ENCODE data around the gene CHN2.

CHN2 gene

DNA sequence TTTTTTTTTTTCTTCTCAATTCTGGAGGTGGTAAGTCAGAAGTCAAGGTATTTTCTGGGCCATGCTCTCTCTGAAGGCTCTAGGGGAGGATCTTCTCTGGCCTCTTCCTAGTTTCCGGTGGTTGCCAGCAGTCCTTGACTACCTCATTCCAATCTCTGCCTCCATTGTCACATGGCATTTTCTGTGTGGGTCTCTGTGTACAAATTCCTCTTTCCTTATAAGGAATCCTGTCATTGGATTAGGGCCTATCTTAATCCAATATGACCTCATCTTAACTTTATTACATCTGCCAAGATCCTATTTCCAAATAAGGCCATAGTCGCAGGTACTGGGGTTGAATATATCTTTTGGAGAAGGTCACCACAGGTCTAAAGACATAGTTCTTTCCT lies 239.8 kb downstream of the CHN2 start:
- no peak for DNase-seq (ENCODE audit: low read depth)

DNA sequence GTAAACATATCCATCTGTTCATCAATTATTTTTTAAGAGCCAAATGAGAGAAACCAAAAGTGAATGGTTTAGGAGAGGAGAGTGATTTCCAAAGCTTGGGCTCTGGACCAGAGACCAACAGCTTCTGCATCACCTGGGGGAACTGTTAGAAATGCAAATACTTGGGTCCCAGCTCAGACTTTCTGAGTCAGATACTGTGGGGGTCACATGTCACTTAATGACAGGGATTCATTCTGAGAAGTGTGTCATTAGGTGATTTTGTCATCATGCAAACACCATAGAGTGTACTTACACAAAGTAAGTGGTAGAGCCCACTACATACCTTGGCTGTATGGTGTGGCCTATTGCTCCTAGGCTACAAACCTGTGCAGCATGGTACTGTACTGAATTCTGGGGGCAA lies 240.6 kb downstream of the CHN2 start:
- DNase-seq (ENCODE audit: low read depth): no peak

DNA sequence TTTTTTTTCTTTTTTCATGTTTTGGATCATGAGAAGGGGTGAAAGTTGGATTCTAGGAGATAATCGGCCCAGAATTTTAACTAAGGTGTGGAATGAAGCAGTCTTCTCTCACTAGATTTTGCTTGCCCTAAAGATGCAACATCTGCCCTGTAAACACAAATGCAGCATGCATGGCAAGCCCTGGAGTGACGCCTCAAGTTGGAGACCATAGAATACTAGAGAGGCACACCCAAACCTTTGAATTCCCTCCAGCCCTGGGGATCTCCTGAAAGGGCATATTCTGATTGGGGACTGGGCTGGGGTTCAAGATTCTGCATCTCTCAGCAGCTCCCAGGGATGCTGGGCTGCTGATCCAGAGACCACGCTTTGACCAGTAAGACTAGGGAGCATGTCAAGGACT lies 241.3 kb downstream of the CHN2 start:
- DNase-seq (ENCODE audit: low read depth): no peak

DNA sequence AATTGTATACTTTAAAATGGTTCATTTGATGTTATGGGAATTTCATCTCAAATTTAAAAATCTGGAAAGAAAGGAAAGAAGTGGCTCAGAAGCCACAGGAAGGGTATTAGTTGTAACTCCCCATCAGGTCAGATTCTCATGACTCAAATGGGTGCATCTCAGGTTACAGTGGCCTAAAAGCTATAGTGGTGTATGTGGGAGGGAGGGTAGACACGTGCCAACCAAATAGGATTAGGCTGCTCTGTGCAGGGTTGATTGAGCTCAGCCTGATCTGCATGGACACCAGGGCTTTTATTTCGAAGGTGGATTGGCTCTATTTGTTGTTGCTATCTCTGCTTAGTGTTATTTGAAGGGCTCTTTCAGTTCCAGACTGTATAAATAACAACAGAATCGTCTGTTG lies 247.6 kb downstream of the CHN2 start:
- no peak for DNase-seq (ENCODE audit: low read depth)

DNA sequence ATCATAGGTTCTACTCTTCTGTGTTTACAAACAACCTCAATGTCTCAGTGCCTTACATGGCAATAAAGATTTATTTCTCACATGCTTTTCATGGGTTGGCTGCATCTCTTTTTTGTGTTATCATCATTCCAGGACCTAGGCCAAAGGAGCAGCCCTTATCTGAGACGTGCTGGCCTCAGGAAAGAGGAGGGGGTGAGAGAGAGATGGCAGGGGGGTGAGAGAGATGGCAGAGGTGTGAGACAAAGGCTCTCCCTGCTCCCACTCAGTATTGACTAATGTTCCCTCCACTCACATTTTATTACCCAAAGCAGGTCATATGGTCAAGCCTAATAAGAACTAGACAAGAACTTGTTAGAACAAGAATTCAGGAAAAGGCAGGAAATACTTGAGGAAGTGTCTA lies 249.0 kb downstream of the CHN2 start:
- DNase-seq (ENCODE audit: low read depth): no peak

GRCh38 chr7:29444267-29444666 lies 249.7 kb downstream of the CHN2 start:
- no peak for DNase-seq (ENCODE audit: low read depth)

DNA sequence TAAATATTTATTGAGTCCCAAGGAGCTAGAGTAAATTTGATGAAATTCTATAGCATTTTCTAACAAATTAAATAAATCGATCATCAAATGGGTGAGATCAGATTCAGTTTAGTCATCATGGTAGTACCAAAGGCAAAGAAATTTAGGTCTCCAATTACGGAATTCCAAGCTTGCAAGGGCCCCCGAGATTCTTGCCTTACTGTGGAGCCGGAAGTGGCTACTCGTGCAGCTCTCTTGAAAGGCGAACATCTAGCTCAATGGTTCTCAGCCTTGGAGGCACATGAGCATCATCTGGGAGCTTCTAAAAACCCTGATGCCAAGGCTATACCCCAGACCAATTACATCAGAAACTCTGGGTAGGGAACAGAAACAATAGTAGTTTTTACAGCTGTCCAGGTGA lies 251.2 kb downstream of the CHN2 start:
- no peak for DNase-seq (ENCODE audit: low read depth)

GRCh38 chr7:29447828-29448227 lies 253.3 kb downstream of the CHN2 start:
- no peak for DNase-seq (ENCODE audit: low read depth)

- DNase-seq (ENCODE audit: low read depth): no peak
Observed at GRCh38 chr7:29449569-29450260, 255.1 kb downstream of the CHN2 start.

GRCh38 chr7:29453021-29453420 lies 258.4 kb downstream of the CHN2 start:
- no peak for DNase-seq (ENCODE audit: low read depth)

- DNase-seq (ENCODE audit: low read depth): no peak
Observed at GRCh38 chr7:29454464-29454863, 259.9 kb downstream of the CHN2 start.

GRCh38 chr7:29454899-29455451 lies 260.4 kb downstream of the CHN2 start:
- no peak for DNase-seq (ENCODE audit: low read depth)

DNA sequence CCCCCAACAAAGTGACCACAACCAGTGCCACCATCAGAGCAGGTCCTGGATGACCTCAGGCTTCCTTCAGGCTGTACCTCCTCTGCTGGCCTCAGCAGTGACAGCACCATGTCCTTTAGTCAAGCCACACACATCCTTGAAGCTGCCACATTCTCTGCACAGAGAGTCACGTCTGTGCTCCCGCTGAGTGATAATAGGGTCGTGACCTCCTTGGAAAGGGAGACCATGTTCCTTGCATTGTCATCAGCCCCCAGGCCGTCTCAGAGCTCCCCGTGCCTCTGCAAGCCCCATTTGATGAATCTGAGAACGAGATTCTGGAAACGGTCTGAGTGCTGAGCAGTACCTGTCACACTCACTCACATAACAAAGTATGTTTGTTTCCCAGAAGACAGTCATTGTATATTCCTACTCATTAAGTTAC lies 262.6 kb downstream of the CHN2 start:
- DNase-seq (ENCODE audit: low read depth): no peak

- no peak for DNase-seq (ENCODE audit: low read depth)
Observed at GRCh38 chr7:29457565-29458011, 263.0 kb downstream of the CHN2 start.

- no peak for DNase-seq (ENCODE audit: low read depth)
Observed at GRCh38 chr7:29458933-29459332, 264.4 kb downstream of the CHN2 start.

DNA sequence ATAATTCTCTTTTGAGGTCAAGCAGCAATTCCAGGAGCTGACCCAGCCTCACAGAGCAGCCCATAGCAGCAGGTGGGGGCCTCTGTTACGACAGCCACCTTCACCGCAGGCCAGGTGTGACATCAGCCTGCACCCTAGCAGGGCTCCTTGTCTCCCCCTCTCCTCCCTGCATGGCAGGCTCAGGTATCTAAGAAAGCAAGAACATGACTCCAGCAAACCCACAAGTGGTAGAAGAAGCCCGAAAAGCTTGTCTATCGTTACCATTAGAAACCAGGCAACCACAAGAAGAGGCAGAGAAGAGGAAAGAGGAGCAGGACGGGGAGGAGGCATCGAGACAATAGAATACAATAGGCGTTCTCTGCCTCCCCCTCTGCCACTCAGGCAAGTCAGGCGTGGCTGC lies 265.0 kb downstream of the CHN2 start:
- DNase-seq (ENCODE audit: low read depth): no peak

GRCh38 chr7:29461996-29462395 lies 267.4 kb downstream of the CHN2 start:
- no peak for DNase-seq (ENCODE audit: low read depth)

GRCh38 chr7:29463504-29464158 lies 269.1 kb downstream of the CHN2 start:
- no peak for DNase-seq (ENCODE audit: low read depth)

GRCh38 chr7:29464753-29465152 lies 270.2 kb downstream of the CHN2 start:
- no peak for DNase-seq (ENCODE audit: low read depth)

DNA sequence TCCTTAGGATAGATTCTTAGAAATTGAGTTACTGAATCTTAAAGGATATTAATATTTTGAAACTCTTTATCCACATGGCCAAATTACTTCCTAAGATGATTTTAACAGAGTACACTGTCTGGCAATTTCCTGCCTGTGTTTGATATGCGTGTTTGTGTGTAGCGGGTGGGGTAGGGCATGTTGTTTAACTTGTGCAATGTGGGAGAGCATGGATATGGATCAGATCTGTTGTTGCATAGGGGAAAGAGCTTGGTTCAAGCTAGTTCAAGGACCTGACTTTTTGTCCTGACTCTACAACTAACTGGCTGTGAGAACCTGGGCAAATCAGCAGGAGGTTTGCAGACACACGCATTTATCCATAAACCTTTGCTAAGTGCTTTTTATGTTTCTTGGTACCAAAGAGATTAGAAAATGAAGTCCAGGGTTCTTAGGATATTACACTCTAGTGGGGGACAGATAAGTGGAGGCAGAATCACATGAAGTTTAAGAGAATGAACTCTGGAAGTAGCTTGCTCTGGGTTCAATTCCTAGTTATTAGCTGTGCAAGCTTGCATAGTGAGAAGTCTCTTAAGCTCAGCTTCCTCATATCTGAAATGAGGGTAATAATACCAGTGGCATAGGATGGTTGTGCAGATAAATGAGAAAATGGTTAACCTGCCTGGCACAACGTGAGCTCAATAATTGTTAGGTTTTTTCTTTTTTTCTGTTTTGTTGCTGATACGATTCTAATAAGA lies 272.8 kb downstream of the CHN2 start:
- no peak for DNase-seq (ENCODE audit: low read depth)

GRCh38 chr7:29468196-29468595 lies 273.6 kb downstream of the CHN2 start:
- DNase-seq (ENCODE audit: low read depth): no peak

DNA sequence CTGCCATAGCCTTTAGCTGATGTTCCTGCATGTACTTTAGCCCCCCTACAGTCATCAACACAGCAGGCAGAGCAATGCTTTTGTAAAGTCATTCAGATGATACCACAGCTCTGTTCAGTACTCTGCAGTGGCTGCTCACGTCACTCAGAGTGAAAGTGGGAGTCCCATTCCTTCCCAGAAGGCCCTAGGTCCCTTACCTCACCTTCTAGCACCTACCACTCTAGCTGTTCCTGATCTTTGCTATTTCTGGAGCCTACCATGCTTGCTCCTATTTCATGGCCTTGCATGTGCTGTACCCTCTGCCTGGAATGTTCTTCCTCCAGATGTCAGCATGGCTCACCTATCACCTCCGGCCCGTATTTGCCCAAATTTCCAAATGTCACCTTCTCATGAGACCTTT lies 274.7 kb downstream of the CHN2 start:
- DNase-seq (ENCODE audit: low read depth): no peak

- DNase-seq (ENCODE audit: low read depth): no peak
Observed at GRCh38 chr7:29469976-29470557, 275.5 kb downstream of the CHN2 start.
